ENCODE data around the gene KCTD15. TPM values are rescaled to one million over a fixed set of nuclear protein-coding genes. Genes with fewer than 3 reads are reported as not detected.

KCTD15 gene
- total and polyA plus RNA-seq, 2 of the 4 experiments (the other 2 are of a cell fraction): 16.3 to 19.6 TPM

- H2AFZ ChIP-seq (replicated peaks; ENCODE audit: low read length, poor library complexity): no peak overlapping the region
- H4K8ac ChIP-seq (ENCODE audit: low read depth in 2 of 2, low read length in 2 of 2): no peak overlapping the region
- H3K14ac ChIP-seq (replicated peaks; ENCODE audit: low read depth, low read length): no peak overlapping the region
- no peak overlapping the region for H2BK20ac ChIP-seq (ENCODE audit: low read depth, low read length)
- intact Hi-C loops (cut with micrococcal nuclease) (no loop called here), in situ Hi-C loops (cut with MboI; ENCODE audit: low sequenced_read_pairs) (no loop called here), dilution Hi-C loops (cut with HindIII; ENCODE audit: low sequenced_read_pairs, unreplicated experiment) (no loop called here)
- H3K4me2 ChIP-seq (ENCODE audit: low read depth, low read length): no peak overlapping the region
- 98% methylated on average over 26 of the region's 41 CpGs; no CpG with 5 or more reads in 1 of the 2 experiments for WGBS, 2 experiments (ENCODE audit: extremely low coverage in 2 of 2, insufficient read length in 1 of 2)
- H2AK9ac ChIP-seq (replicated peaks; ENCODE audit: low read depth, low read length, poor library complexity): no peak overlapping the region
- H2BK15ac ChIP-seq (ENCODE audit: low read depth, low read length): no peak overlapping the region
- H4K20me1 ChIP-seq (ENCODE audit: insufficient read depth, low read length): no peaks in the 10 kb centered on the region
- DNase-seq (no peak), ATAC-seq (ENCODE audit: low read depth) (no peak)
- no TSS peak for BruUV-seq (replicated peaks)
- H3K79me1 ChIP-seq (ENCODE audit: low read depth in 1 of 2, low read length in 2 of 2): no peaks in the 10 kb centered on the region
- H3K4ac ChIP-seq (ENCODE audit: low read depth, low read length): no peak overlapping the region
- no peaks in the 10 kb centered on the region for H3K27me3 ChIP-seq (ENCODE audit: control insufficient read depth, insufficient read depth, low read length)
- no peak overlapping the region for H4K91ac ChIP-seq (ENCODE audit: insufficient read depth, low read depth, low read length)
- H3K4me3 ChIP-seq (ENCODE audit: insufficient read depth, low read depth, low read length): no peak overlapping the region
- H3K9ac ChIP-seq (ENCODE audit: low read depth, low read length): no peak overlapping the region
- H3K9me3 ChIP-seq (ENCODE audit: control insufficient read depth, insufficient read depth, low read length): no peaks in the 10 kb centered on the region
- no peak overlapping the region for H2AK5ac ChIP-seq (ENCODE audit: low read depth, low read length)
- H3K18ac ChIP-seq (ENCODE audit: low read depth, low read length): no peak overlapping the region
- H2BK5ac ChIP-seq (ENCODE audit: low read depth, low read length, poor library complexity, severe bottlenecking): no peak overlapping the region
- CTCF ChIA-PET: interaction anchor here (0.7 kb wide), 1 partner anchor 310 kb away, joined by 5 read pairs; no protein-coding TSS in a partner anchor
- H3K36me3 ChIP-seq (ENCODE audit: control insufficient read depth, insufficient read depth, low read length): peaks cover 33% of the 10 kb centered on the region
- TF ChIP-seq USF2 (IDR thresholded peaks at IDR 0.05; ENCODE audit: low read depth, low read length): no peak
- no peak for TF ChIP-seq CHD1 (IDR thresholded peaks at IDR 0.05; ENCODE audit: low read depth, low read length)
- TF ChIP-seq SMC3 (IDR thresholded peaks at IDR 0.05; ENCODE audit: low read depth, low read length): no peak
- TF ChIP-seq ELK1 (IDR thresholded peaks at IDR 0.05; ENCODE audit: borderline replicate concordance, low read depth, low read length): no peak
- TF ChIP-seq FOS (IDR thresholded peaks at IDR 0.05; ENCODE audit: low read depth, low read length): no peak
- TF ChIP-seq NFE2L2 (IDR thresholded peaks at IDR 0.05; ENCODE audit: low read depth, low read length): no peak
- TF ChIP-seq CEBPB (IDR thresholded peaks at IDR 0.05; ENCODE audit: low read depth, low read length): no peak
- no peaks in the 10 kb centered on the region; the same call in 1 of the 2 replicates for H3K9me1 ChIP-seq (ENCODE audit: insufficient read depth, low read length)
- no peak overlapping the region for H3K23ac ChIP-seq (ENCODE audit: low read depth, low read length)
- no peak overlapping the region for H2BK120ac ChIP-seq (ENCODE audit: low read depth, low read length)
- no peak overlapping the region for H3K56ac ChIP-seq (ENCODE audit: extremely low read depth, insufficient read depth, low read length)
- POLR2A ChIA-PET (ENCODE audit: unreplicated experiment): no interaction called here
- no peak overlapping the region for H3K27ac ChIP-seq (ENCODE audit: insufficient read depth, low read length)
- no peak overlapping the region for H4K5ac ChIP-seq (ENCODE audit: low read depth, low read length)
- H3K4me1 ChIP-seq (ENCODE audit: control insufficient read depth, insufficient read depth, low read length): 0 out of 2 replicates have a peak, but pooled peaks cover 3% of the 10 kb centered on the region
Measured at GRCh38 chr19:33811246-33811645, 14.6 kb downstream of the KCTD15 start.

All from IMR-90 (cell line).